Skin epidermis (tissue), 12 donors: ENCODE data around the gene NOP9.
A peak's percentile ranks its signal among the peaks of the same experiment; 100 is the strongest.
"Not testable (repeated sequence)": the region's sequence is repeated elsewhere in the genome, so short reads cannot be mapped to it uniquely, and the experiment has no call there.

Source experiments
- H3K27ac ChIP-seq, 21 experiments: fragments of 200-600 bp; sonication (generic) in 11 of 21; one replicate each; pipeline ENCODE4 v1.5.0; 2020; ENCODE audit warnings: mild to moderate bottlenecking in 3 of 21, inconsistent platforms in 2 of 21, moderate library complexity in 2 of 21
- H3K4me3 ChIP-seq, 7 experiments: fragments of 200-600 bp; sonication (generic) in 2 of 7; one replicate each; pipeline ENCODE4 v1.5.0; 2020; ENCODE audit warnings: inconsistent platforms in 2 of 7, mild to moderate bottlenecking in 2 of 7, moderate library complexity in 1 of 7

Gene NOP9

DNA sequence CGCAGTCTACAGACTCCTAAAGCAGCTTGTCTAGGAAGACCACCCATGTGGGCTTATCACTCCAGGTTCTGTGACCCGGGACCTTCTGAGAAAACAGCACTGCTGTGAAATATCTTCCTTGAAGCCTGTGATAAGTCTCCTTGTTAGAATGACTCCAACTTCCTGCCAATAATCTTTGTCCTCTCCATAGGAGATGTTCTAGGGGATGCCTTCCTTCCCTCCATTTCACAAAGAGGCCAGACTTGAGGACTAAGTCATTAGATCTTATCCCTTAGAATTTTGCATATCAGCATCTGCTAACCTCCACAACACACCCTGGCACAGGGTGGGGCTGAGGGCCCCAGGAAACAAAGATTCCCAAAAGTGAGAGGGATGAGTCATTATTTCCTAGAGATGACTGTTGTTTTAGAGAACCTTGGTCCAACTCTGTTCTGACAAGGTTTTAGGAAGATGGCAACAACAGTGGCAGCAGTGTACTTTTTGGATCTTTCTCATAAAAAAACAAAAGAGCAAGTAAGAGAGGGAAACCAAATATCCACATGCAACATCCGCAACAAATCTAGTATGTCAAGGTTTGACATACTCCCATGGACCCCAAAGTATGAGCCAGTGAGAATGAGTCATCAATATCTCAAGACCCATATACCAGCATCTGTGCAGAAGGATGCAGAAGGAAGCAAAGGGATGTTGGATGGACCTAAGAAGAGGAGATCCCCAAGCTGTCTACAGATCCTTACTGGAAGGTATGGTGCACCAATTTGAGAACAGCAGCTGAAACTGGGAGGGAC is 17.7 kb downstream of the NOP9 start:
- no peak overlapping the region for H3K4me3 ChIP-seq
- H3K27ac ChIP-seq = peak overlapping the region in 13 of 21 experiments; percentile 1 to 94 (median 81)

DNA sequence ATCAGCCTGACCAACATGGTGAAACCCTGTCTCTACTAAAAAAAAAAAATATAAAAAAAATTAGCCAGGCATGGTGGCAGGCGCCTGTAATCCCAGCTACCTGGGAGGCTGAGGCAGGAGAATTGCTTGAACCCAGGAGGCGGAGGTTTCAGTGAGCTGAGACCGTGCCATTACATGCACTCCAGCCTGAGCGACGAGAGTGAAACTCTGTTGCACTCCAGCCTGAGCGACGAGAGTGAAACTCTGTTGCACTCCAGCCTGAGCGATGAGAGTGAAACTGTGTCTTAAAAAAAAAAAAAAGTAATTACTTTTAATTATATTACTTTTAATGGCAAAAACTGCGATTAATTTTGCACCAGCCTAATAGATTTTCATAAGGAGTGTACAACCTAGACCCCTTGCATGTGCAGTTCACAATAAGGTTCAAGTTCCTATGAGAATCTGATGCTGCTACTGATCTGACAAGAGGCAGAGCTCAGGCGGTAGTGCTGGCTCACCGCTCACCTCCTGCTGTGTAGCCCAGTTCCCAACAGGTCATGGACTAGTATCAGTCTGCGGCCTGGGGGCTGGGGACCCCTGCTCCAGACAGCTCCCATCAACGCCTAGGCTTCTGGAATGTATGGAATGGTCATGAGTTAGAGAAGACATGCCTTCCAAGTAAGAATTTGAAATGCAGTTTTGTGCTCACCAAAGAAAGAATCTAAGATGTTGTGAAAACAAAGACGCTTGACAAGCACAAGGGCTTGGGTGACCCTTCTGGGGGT is 21.7 kb downstream of the NOP9 start:
- no peak overlapping the region for H3K27ac ChIP-seq
- no peak overlapping the region for H3K4me3 ChIP-seq

DNA sequence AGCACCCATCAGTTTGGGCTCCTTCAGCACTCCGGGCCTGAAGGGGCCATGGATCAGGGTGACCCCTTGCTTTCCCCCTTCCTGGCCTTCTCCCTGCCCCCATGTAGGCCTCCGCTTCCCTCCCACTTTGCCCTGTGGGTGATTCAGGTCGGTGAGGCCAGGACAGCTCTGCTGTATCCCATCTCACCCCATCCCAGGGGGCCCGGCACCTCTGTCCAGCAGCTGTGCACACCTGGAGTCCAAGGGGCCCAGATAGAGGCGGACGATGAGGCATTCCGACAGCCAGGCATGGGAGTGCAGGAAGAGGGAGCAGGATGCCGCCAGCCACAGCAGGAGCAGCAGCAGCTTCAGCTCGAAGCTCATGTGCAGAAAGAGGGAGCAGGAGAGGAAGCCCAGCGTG is 23.0 kb downstream of the NOP9 start:
- H3K4me3 ChIP-seq = no peak overlapping the region
- no peak overlapping the region for H3K27ac ChIP-seq

DNA sequence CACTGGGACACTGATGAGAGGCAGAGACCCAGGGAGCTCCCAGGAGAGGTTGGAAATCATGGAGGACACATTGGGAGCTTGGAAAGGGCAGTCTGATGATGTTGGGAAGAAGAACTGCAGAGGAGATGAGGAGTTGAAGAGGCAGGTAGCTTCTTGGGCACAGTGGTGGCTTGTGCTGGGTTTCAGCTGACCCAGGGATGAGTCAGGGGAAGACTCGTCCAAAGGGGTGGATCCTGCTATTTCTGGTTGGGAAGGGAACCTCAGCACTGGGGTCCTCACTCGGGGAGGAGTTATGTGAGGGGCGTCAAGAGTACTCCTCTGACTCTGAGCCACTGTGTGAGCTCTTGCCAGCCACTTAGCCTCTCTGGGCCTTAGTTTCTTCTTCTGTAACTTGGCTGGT is 23.7 kb downstream of the NOP9 start:
- Histone ChIP-seq H3K27ac (no peak overlapping the region), H3K4me3 (no peak overlapping the region)

DNA sequence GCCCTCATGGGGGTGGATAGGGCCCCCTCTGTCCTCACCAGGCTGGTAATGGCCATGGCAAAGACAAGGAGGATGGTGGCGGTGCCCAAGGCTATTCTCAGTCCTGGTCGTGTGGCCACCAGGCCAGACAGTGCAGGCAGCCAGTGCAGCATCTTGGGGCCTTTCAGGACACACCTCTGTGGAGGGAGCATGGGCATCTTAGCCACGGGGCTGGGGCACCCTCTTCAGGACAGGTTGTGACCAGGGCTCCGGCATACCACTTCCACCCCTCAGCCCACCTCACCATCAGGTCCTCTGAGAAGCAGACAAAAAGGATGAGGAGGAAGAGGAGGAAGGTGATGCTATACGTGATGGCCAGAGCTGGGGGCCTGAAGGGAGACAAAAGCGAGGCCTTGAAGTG is 24.4 kb downstream of the NOP9 start:
- no peak overlapping the region for H3K4me3 ChIP-seq

DNA sequence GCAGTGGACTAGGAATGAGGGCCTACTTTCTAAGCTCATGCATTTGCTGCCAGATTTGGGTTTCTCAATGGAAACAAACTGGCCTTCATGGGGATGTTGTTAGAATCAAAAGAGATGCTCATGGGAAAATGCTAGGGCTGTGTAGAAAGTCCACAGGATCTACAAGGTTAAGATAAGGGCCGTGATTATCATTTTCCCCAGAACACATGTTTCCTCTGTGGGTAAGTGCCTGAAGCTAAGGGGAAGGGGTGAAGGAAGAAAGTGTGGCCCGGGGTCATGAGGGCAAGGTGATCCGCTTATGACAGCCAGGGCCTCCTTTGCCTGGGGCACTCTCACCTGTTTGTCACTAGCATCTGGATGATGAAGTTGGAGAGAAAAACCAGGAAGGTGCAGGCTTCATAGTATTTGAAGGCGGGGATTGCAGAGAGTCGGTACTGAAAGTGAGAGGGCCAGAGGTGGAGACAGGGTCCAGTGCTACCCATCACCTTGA is 25.4 kb downstream of the NOP9 start:
- Histone ChIP-seq H3K4me3 (no peak overlapping the region), H3K27ac (no peak overlapping the region)

More for the DNA sequence above, 24.4 kb downstream of the NOP9 start:
- H3K27ac ChIP-seq = no peak overlapping the region

DNA sequence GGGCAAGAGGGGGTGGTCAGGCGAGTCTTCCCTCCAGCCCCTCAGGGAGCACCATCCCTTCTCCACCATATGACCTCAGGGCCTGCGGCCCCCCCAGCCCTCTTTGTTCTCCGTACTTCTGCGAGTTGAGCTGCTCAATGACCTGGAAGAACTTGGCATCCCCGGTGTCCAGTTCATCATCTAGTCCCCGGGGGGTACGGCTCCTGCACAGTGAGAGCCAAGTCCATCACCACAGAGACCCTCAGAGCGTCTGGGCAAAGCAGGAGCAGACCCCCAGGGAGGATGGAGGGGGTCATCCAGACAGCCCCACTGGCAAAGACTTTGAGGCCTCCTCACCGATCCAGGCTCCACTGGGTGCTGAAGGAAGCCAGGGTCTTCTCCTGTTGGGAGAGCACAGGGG is 26.3 kb downstream of the NOP9 start:
- Histone ChIP-seq H3K27ac (no peak overlapping the region), H3K4me3 (no peak overlapping the region)

DNA sequence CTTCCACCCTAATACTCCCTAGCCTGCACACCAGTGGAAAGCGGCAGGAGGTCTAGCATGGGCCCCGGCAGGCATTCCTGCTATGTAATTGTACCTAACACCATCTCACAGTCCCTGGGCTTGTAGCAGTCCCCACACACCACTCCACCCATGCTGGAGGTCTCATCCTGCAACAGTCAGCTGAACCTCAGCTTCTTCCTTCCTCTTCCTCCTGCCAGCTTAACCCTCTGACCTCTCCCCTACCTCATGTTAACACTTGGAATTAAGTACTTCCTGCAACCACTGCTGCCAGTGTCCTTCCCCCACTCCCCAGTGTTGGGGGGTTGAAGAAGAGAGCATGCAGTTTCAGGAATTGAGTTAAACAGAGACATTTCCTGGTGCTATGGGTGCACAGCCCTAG is 27.7 kb downstream of the NOP9 start:
- H3K27ac ChIP-seq = peak overlapping the region in 2 of 21 experiments; percentile 2 to 17

DNA sequence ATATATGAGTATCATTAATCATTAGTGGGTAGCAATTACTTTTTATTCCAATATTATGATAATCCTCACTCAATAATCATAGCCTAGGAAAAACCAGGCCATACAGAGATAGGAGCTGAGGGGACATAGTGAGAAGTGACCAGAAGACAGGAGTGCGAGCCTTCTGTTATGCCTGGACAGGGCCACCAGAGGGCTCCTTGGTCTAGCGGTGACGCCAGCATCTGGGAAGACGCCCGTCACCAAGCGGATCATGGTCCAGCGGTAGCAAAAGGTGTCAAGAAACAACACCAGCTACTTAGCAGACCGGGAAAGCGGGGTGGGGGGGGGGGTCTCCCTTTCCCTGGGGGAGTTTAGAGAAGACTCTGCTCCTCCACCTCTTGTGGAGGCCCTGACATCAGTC is 28.3 kb downstream of the NOP9 start:
- not testable (repeated sequence) for H3K4me3 ChIP-seq, H3K27ac ChIP-seq

More for the DNA sequence above, 27.7 kb downstream of the NOP9 start:
- no peak overlapping the region for H3K4me3 ChIP-seq

DNA sequence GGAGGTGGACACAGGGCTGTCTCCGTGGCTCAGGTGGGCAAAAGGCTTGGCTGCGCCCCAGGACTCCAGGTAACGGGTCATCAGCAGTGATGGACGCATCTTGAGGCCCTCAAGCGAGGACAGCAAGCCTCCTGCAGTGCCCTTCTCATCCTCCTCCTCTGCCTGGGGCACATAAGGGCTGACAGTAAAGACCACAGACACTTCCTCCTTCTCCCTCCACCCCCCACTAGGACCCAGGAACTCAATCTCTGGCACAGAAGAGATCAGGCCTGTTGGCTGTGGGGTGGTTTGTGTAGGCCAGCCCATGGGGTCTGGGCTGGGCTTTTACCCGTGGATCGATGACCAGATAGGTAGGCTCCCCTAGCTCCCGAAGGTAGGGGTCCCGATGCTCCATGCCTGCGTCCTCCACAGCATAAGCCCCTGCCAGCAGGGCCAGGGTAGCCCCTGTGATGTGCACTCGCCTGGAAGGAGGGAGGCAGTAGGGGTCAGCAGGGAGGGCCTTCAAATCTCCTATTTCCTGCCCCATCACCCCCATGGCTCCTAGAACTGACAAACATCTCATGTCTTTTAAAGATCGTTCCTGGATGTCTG is 29.5 kb downstream of the NOP9 start:
- Histone ChIP-seq H3K27ac (peak overlapping the region in 4 of 21 experiments; percentile 9 to 52 (median 28)), H3K4me3 (no peak overlapping the region)

DNA sequence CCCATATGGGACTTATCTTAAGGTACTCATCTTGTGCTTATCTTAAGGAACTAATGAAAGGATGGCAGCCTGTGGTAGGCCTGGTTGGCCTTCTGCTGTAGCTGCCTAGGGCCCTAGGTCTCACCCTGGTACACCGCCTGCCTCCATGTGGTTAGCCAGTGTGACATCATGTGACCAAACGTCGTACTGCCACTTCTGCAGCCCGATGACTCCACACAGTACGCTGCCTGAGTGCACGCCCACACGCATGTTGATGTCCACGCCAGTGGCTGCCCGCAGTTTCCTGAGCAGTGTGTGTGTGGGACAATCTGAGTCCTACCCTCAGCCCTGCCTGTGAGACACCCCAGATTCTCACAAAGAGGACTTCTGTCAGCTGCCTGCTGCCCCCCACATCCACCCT is 30.1 kb downstream of the NOP9 start:
- H3K4me3 ChIP-seq = no peak overlapping the region
- peak overlapping the region in 1 of 21 experiments; percentile 32 for H3K27ac ChIP-seq

DNA sequence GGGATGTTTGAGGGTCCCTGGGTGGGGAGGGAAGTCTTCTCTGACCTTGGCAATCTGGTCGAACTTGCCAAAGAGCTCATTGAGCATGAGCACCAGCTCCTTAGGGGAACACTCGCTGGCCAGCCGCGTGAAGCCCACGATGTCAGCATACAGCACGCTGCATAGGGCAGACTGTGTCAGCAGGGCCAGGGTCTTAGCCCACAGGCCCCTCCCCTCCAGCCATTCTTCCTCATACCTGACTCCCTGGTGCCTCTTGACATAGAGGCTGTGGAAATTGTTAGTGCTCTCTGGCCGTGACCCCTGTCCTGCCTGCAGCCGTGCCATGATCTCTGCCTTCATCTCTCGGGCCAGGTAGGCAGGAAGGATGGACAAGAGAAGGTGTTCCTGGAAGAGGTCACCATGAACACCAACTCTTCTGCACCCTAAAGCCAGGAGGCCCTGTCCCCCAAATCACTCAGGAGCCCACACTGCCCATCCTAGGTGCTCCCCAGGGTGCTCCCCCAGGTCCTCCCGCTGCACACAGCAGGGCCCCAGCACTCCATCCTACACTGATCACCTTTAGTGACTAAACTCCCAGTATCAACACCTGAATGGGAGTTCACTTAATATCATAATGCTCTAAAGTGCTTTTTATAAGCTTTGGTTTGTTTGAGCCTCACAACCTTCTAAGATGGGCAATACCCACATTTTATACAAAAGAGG is 31.5 kb downstream of the NOP9 start:
- no peak overlapping the region for H3K4me3 ChIP-seq
- no peak overlapping the region for H3K27ac ChIP-seq

DNA sequence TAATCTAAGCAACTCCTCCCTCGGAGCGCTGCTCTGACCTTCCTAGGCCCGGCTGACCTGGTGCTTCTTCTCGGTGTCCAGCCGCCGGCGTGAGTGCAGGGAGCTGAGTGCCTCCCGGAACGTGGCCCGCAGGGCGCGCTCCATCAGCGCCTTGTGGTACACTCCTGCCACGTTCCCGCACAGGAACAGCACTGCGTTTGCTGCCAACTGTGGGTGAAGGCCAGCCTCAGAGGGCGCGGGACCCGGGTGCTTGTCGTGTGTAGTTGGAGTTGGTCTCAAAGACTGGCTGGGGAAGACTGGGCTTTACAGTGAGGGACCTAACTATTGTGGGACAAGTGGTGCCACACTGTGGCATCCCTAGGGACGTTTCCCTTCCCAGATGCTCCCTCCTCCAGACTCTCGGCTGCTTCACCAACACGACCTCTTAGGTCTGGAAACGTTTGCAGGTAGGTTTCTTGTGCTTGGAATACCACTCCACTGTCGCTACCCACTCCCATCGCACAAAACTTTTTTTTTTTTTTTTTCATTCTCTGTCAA is 32.1 kb downstream of the NOP9 start:
- Histone ChIP-seq H3K4me3 (no peak overlapping the region), H3K27ac (no peak overlapping the region)

DNA sequence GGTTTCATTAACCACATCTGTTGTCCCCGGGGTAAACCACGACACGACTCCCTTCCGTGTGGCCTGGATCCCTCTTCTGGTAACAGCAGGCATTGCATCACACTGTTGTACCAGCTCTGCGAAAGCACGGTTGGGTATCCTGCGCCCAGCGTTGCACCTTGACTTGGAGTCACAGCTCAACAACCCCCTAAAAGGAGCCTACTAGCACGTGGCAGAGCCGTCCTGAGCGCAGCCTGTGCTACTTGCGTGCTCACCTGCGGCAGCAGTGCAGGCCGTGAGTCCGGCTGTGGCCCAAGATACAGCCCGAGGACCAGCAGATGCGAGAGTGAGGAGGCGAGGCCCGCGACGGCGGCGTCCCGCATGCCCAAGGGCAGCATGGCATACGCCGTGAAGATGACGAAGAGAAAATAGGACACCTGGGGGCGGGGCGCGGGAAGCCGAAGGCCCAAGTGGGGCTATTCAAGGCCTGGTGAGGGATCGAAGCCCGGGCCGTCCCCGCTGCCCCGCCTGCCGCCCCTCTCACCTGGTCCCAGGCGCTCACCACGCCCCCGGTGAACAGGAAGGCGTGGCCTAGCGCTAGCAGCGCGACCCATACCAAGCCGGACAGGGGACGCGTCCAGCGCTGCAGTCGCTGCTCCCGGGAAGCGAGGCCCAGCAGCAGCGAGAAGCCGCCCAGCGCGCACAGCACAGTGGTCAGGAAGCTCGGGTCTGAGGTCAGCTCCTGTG is 32.8 kb downstream of the NOP9 start:
- H3K4me3 ChIP-seq = peak overlapping the region in 5 of 7 experiments; percentile 1 to 32 (median 9)
- H3K27ac ChIP-seq = peak overlapping the region in 1 of 21 experiments; percentile 29

DNA sequence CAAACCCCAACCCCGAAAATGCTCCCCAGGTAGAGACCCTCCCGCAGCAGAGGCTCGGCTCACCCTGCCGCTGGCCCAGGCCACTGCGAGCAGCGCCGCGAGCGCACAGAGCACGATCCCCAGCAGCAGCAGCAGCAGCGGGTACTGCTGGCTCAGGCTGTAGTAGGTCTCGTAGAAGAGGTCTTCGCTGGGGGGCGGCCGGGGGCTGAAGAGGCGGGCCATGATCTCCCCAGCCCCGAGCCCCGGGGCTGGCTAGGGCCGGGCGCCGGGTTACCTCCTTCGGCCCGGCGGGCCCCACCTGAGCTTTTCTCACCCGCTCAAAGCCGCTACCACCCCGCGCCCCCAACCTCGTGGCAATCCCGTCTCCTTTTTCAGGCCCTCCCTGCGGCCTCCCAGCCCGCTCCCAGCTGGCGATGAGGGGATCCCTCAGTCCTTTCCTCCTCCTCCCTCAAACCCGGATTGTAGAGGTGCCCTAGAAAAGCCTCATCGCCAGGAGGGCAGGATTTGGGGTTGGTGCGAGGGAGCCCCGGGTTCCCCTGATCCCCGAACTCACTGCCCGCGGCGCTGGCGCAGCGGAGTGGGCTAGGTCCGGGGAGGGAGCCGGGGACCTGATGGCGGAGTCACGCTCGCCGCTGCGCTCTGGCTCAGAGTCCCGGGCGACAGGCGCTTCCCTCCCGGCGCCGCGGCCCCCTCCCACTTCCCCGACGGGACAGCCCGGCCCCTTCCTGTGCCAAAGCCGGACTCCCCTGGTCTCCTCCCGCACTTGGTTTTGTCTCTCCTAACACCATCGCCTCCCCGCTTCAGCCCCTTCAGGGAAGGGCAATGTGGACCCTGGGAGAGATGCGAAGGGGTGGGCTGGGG is 35.0 kb downstream of the NOP9 start, which contains the start of gene ADCY4:
Gene ADCY4 (minus strand): TSS at position 641 of the 861 bp plus-strand sequence. CDS start 419 bp downstream, at position 222.
- Histone ChIP-seq H3K27ac (peak within 1 kb of the TSS; percentile 20 to 87 (median 70)), H3K4me3 (peak within 1 kb of the TSS; percentile 24 to 43 (median 39))

DNA sequence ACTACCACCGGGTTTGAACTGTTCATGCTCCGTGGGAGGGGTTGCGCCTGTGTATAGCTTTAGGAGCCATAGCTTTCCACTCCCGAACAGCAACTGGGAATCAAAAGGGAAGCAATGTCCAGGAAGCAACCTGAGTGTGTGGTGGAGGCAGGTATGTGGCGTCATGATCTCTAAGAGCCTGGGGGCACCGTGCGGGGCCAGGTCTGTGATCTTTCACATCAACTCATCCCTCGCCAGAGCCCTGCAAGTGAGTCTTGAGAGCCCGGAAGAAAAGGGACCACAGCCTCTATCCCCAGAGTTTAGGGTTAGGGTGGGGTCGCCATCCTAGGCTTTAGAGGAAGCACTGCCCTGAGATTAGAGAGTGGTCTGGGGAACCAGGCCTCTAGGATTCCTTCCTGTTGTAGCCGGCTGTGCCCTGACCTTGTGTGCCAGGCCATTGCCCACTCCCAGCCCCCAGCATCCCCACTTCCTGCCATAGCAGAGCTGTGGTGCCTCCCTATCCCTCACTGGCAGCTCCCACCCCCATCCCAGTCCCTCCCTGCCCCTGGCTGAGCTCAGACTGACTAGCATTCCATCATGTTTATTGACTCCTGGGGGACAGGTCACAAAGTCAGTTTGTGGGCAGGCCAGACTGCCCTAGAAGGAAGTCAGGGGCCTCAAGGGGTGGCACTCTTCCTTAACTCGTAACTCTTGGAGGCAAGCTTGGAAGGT is 36.0 kb downstream of the NOP9 start:
- peak overlapping the region in 4 of 7 experiments; percentile 33 to 43 (median 38) for H3K4me3 ChIP-seq
- peak overlapping the region in 17 of 21 experiments; percentile 30 to 87 (median 71) for H3K27ac ChIP-seq

DNA sequence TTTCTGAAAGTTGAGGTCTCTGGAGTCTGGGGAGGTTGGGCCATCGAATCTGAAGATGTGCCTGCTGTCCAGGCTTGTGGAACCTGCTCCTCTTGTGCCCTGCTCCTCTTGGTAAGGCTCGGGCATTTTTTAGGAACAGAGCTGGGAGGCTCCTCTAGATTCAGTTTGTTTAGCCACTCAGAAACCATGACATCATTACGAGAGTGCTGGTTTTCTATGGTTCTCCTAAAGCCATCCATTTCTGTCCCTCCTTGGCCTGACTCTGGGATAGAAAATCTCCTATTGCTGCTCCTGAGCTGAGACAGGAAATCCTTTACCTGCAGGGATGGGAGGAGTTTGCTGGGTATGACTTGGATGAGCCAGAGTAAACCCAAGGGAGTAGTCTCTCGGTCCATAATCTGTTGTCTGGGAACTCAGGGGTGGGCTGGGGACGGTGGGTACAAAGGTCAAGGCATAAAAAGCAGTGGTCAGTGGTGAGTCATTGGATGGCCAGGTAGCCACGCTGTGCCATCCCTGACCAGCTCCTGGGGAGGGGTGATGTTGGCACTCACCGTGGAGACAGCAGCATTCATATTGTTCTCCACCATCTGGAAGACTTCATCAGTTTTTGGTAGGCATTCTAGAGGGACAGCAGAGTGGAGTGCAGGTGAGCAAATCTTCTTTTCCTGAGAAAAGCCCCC is 37.6 kb downstream of the NOP9 start:
- Histone ChIP-seq H3K27ac (no peak overlapping the region), H3K4me3 (no peak overlapping the region)
